Parathyroid adenoma (tissue), 2 donors: ENCODE data around the gene FYB1.

Experiments
- H2AFZ ChIP-seq: fragments of 300-600 bp; sonication (generic); one replicate; pipeline ENCODE4 v1.7.0; 2017; ENCODE audit warnings: antibody characterized with exemption, mild to moderate bottlenecking
- H3K27ac ChIP-seq: fragments of 300-600 bp; sonication (generic); one replicate; pipeline ENCODE4 v1.7.0; 2017
- H3K27me3 ChIP-seq: fragments of 300-600 bp; sonication (generic); one replicate; pipeline ENCODE4 v1.7.0; 2017; ENCODE audit warnings: low read length; ENCODE audit not compliant: control insufficient read depth, insufficient read depth
- H3K36me3 ChIP-seq: fragments of 300-600 bp; sonication (generic); one replicate; pipeline ENCODE4 v1.7.0; 2017; ENCODE audit warnings: low read length; ENCODE audit not compliant: control insufficient read depth, insufficient read depth
- H3K4me1 ChIP-seq: fragments of 300-600 bp; sonication (generic); one replicate; pipeline ENCODE4 v1.7.0; 2017; ENCODE audit warnings: control low read depth
- H3K4me2 ChIP-seq: fragments of 300-600 bp; sonication (generic); one replicate; pipeline ENCODE4 v1.7.0; 2017; ENCODE audit warnings: low read length
- H3K4me3 ChIP-seq: fragments of 300-600 bp; sonication (generic); one replicate; pipeline ENCODE4 v1.7.0; 2017; ENCODE audit warnings: low read depth, low read length
- H3K79me2 ChIP-seq: fragments of 300-600 bp; sonication (generic); one replicate; pipeline ENCODE4 v1.7.0; 2017; ENCODE audit warnings: control low read depth
- H3K9ac ChIP-seq: fragments of 300-600 bp; sonication (generic); one replicate; pipeline ENCODE4 v1.7.0; 2017; ENCODE audit warnings: mild to moderate bottlenecking
- H3K9me3 ChIP-seq: fragments of 300-600 bp; sonication (generic); one replicate; pipeline ENCODE4 v1.7.0; 2017; ENCODE audit warnings: low read length; ENCODE audit not compliant: control insufficient read depth
- TF ChIP-seq, protein P1 (sequence below): fragments of 300-600 bp; sonication (generic); IDR thresholded peaks from one replicate; pipeline ENCODE4 v1.7.0; 2017; ENCODE audit warnings: antibody characterized with exemption, mild to moderate bottlenecking
- donor health status: primary hyperparathyroidism.

The FYB1 gene

DNA sequence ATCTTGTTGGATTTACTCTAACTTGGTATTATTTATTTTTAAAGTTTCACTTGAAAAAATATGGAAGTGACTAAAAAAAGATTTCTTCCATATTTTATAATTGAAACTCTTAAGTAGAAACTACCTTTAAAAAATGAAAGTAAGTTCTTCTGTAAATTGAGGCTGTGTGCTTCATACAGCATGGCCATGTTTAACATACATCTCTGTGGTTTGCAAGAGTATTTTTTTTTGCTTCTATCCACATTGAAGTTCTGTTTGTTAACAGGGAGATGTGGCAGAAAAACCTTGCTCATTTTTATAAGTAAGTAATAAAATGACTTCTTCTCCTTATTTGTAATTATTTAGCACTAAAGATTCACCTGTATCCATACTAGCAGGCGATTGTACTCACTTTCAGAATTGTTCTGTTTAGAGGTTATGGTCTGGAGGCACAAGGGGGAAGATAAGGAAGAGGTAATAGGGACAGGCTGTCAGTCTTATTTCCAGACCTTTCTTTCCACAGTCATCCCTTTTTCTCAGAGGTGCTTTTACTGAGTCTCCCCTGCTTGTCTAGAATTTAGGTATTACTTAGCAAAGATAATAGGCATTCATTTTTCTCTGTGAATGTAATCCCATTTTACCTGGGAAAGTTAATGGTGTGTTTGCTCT is 16.0 kb downstream of the FYB1 start:
- Histone ChIP-seq H3K27ac (no peak overlapping the region), H3K9me3 (no peaks in the 10 kb centered on the region), H3K27me3 (no peaks in the 10 kb centered on the region), H3K4me2 (no peak overlapping the region), H3K36me3 (no peaks in the 10 kb centered on the region), H3K4me3 (no peak overlapping the region), H3K4me1 (no peaks in the 10 kb centered on the region), H2AFZ (no peak overlapping the region), H3K79me2 (no peaks in the 10 kb centered on the region), H3K9ac (no peak overlapping the region)
- TF ChIP-seq, protein P1, sequence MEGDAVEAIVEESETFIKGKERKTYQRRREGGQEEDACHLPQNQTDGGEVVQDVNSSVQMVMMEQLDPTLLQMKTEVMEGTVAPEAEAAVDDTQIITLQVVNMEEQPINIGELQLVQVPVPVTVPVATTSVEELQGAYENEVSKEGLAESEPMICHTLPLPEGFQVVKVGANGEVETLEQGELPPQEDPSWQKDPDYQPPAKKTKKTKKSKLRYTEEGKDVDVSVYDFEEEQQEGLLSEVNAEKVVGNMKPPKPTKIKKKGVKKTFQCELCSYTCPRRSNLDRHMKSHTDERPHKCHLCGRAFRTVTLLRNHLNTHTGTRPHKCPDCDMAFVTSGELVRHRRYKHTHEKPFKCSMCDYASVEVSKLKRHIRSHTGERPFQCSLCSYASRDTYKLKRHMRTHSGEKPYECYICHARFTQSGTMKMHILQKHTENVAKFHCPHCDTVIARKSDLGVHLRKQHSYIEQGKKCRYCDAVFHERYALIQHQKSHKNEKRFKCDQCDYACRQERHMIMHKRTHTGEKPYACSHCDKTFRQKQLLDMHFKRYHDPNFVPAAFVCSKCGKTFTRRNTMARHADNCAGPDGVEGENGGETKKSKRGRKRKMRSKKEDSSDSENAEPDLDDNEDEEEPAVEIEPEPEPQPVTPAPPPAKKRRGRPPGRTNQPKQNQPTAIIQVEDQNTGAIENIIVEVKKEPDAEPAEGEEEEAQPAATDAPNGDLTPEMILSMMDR: no peak

DNA sequence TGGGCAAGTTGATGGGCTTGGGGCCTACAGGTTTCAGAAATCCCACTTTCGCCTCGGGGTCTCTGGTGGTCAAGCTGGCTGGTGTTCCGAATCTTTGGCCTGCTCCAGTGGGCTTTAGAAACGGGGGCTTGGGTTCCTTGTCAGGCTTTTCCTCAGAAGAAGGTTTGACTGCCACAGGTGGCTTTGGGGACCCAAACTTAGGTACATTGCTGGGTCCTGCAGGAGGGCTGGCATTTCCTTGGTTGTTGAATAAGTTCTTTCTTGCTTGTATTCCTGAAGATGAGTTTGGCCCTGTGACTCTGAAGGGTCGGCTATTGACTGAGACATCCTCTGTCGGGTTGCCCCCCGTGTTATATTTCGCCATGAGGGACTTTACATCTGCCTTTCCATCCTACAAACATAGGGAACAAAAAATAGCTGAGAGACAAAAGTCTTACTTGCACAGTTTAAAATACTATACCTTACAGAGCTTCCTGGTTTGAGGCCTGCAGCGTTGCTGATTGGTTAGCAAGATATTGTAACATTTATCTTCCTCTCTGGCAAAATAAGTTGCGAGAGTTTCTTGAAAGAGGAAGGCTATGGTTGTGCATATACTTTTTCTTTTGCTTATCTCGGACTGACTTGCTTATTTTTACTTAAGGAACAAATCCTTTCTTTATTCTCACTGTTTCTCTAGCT is 16.6 kb downstream of the FYB1 start:
- H3K36me3 ChIP-seq: no peaks in the 10 kb centered on the region
- TF ChIP-seq, protein P1: no peak
- H3K4me1 ChIP-seq: no peaks in the 10 kb centered on the region
- no peak overlapping the region for H3K9ac ChIP-seq
- H3K4me2 ChIP-seq: no peak overlapping the region
- no peaks in the 10 kb centered on the region for H3K79me2 ChIP-seq
- H2AFZ ChIP-seq: no peak overlapping the region
- no peaks in the 10 kb centered on the region for H3K9me3 ChIP-seq
- no peak overlapping the region for H3K4me3 ChIP-seq
- no peaks in the 10 kb centered on the region for H3K27me3 ChIP-seq
- H3K27ac ChIP-seq: no peak overlapping the region

DNA sequence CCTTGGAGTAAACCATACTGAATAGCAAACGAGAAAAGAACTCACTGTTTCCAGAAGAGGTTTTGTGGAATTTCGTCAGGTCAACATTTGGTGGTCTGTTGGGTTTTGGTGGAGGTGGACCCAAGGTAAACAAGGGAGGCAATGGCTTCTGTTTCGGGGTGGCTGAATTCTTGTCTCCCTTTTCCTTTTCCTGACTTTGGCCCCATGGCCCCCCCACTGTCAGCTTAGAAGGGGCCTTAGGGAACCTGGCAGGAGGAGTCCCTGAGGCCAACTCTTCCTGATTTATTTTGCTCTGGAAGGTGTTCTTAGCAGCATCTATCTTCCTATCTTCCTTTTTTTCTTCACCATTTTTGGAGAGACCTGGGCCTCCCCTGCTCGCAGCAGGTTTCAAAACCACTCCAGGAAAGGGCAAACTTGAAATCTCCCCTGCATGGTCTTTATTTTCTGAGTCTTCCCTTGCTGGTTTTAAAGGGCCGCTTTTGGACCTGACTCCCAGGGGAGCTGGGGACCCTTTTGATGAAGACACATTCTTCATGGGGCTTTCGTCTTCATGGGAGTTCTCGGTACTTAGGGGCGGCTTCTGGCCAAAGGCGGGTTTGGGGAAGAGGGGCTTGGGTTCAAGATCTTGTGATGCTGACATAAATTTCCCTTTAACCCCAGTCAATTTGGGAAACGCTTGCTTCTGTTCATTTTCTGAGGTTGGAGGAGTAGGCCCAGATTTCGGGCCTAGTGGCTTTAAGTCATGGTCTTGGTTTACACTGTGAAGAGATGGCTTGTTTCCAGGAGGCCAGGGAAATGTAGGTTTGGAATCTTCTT is 17.4 kb downstream of the FYB1 start:
- H3K27ac ChIP-seq: no peak overlapping the region
- H3K4me1 ChIP-seq: no peaks in the 10 kb centered on the region
- H3K79me2 ChIP-seq: no peaks in the 10 kb centered on the region
- no peaks in the 10 kb centered on the region for H3K27me3 ChIP-seq
- TF ChIP-seq, protein P1: no peak
- H3K4me2 ChIP-seq: no peak overlapping the region
- no peak overlapping the region for H2AFZ ChIP-seq
- no peaks in the 10 kb centered on the region for H3K36me3 ChIP-seq
- H3K9me3 ChIP-seq: no peaks in the 10 kb centered on the region
- H3K4me3 ChIP-seq: no peak overlapping the region
- no peak overlapping the region for H3K9ac ChIP-seq

DNA sequence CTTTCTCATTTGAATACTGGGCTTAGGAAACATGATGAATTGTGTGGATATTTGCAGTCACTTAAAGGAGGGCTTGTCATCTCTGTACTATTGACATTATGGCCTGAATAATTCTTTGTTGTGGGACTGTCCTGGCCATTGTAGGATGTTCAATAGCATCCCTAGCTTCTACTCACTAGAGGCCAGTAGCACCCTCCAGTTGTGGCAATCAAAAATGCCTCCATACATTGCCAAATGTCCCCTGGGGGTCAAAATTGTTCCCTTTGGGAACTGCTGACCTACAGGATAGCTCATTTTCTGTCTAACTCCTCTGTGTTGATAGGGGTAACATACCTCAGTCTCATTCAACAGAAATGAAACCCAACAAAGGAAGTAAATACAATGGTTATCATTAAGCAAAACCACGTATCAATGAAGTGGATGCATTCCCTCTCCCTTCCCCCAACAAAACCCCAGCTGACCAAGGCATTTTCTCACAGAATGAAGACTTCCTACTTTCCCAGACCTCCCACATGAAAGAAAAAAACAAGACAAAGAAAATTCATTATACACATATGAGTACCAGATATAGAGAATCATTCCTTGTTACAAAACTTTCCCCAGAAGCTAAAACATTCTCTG is 18.1 kb downstream of the FYB1 start:
- Histone ChIP-seq H3K4me1 (no peaks in the 10 kb centered on the region), H3K4me3 (no peak overlapping the region), H3K27me3 (no peaks in the 10 kb centered on the region), H3K4me2 (no peak overlapping the region), H3K9ac (no peak overlapping the region), H3K36me3 (no peaks in the 10 kb centered on the region), H2AFZ (no peak overlapping the region), H3K79me2 (no peaks in the 10 kb centered on the region), H3K27ac (no peak overlapping the region), H3K9me3 (no peaks in the 10 kb centered on the region)
- TF ChIP-seq, protein P1: no peak
